Measurements from ENCODE around the gene ACAP3. TPM values are rescaled to one million over a fixed set of nuclear protein-coding genes. Genes with fewer than 3 reads are reported as not detected.

ACAP3 gene
- total RNA-seq, 6 experiments from 2014 or later = 39.4 to 50.8 (median 42.6) TPM

DNA sequence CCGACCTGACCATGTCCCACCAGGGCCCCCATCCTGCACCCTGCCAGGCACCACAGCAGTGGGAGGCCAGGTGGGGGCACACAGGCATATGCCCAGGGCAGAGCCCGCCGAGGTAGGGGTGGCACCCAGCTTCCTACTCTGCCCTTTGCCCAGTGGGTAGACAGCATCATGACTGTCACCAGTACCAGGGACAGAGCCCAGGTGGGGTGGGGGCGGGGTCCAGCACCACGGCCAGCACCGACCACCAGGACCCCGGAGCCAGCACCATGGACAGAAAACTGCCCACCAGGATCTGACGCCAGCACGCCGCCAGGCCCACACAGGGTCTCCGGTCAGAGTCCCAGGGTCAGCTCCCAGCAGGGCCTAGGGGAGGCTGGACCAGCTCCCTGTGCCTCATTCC, 27.1 kb upstream of the ACAP3 start:
- peaks cover 21% of the 10 kb centered on the region for H3K27me3 Mint-ChIP-seq (ENCODE audit: insufficient read depth)
- H3K27ac Mint-ChIP-seq = no peak overlapping the region
- DNase-seq = no peak
- TF ChIP-seq, protein P1, sequence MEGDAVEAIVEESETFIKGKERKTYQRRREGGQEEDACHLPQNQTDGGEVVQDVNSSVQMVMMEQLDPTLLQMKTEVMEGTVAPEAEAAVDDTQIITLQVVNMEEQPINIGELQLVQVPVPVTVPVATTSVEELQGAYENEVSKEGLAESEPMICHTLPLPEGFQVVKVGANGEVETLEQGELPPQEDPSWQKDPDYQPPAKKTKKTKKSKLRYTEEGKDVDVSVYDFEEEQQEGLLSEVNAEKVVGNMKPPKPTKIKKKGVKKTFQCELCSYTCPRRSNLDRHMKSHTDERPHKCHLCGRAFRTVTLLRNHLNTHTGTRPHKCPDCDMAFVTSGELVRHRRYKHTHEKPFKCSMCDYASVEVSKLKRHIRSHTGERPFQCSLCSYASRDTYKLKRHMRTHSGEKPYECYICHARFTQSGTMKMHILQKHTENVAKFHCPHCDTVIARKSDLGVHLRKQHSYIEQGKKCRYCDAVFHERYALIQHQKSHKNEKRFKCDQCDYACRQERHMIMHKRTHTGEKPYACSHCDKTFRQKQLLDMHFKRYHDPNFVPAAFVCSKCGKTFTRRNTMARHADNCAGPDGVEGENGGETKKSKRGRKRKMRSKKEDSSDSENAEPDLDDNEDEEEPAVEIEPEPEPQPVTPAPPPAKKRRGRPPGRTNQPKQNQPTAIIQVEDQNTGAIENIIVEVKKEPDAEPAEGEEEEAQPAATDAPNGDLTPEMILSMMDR (IDR thresholded peaks at IDR 0.05) = no peak
- no peak overlapping the region for H3K4me3 Mint-ChIP-seq
- peaks cover 2% of the 10 kb centered on the region for H3K9me3 Mint-ChIP-seq
- H3K36me3 Mint-ChIP-seq (ENCODE audit: low read depth) = peaks cover 2% of the 10 kb centered on the region
- no peaks in the 10 kb centered on the region for H3K4me1 Mint-ChIP-seq (ENCODE audit: low read depth)

DNA sequence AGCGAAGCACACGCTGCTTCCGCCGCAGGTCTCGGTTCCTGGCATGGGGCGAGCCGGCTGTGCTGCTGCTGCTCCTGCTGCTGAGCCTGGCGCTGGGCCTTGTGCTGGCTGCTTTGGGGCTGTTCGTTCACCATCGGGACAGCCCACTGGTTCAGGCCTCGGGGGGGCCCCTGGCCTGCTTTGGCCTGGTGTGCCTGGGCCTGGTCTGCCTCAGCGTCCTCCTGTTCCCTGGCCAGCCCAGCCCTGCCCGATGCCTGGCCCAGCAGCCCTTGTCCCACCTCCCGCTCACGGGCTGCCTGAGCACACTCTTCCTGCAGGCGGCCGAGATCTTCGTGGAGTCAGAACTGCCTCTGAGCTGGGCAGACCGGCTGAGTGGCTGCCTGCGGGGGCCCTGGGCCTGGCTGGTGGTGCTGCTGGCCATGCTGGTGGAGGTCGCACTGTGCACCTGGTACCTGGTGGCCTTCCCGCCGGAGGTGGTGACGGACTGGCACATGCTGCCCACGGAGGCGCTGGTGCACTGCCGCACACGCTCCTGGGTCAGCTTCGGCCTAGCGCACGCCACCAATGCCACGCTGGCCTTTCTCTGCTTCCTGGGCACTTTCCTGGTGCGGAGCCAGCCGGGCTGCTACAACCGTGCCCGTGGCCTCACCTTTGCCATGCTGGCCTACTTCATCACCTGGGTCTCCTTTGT, 26.0 kb upstream of the ACAP3 start:
- no peak overlapping the region for H3K4me3 Mint-ChIP-seq
- DNase-seq = no peak
- peaks cover 6% of the 10 kb centered on the region for H3K9me3 Mint-ChIP-seq
- H3K4me1 Mint-ChIP-seq (ENCODE audit: low read depth) = no peaks in the 10 kb centered on the region
- TF ChIP-seq, protein P1 (IDR thresholded peaks at IDR 0.05) = no peak
- peaks cover 4% of the 10 kb centered on the region for H3K36me3 Mint-ChIP-seq (ENCODE audit: low read depth)
- peaks cover 26% of the 10 kb centered on the region for H3K27me3 Mint-ChIP-seq (ENCODE audit: insufficient read depth)
- no peak overlapping the region for H3K27ac Mint-ChIP-seq

DNA sequence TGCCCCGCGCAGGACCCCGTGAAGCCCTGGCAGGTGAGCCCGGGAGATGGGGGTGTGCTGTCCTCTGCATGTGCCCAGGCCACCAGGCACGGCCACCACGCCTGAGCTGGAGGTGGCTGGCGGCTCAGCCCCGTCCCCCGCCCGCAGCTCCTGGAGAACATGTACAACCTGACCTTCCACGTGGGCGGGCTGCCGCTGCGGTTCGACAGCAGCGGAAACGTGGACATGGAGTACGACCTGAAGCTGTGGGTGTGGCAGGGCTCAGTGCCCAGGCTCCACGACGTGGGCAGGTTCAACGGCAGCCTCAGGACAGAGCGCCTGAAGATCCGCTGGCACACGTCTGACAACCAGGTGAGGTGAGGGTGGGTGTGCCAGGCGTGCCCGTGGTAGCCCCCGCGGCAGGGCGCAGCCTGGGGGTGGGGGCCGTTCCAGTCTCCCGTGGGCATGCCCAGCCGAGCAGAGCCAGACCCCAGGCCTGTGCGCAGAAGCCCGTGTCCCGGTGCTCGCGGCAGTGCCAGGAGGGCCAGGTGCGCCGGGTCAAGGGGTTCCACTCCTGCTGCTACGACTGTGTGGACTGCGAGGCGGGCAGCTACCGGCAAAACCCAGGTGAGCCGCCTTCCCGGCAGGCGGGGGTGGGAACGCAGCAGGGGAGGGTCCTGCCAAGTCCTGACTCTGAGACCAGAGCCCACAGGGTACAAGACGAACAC, 25.2 kb upstream of the ACAP3 start:
- TF ChIP-seq, protein P1 (IDR thresholded peaks at IDR 0.05) = no peak
- H3K9me3 Mint-ChIP-seq = peaks cover 6% of the 10 kb centered on the region
- H3K4me1 Mint-ChIP-seq (ENCODE audit: low read depth) = no peaks in the 10 kb centered on the region
- peaks cover 4% of the 10 kb centered on the region for H3K36me3 Mint-ChIP-seq (ENCODE audit: low read depth)
- H3K27ac Mint-ChIP-seq = no peak overlapping the region
- no peak overlapping the region for H3K4me3 Mint-ChIP-seq
- H3K27me3 Mint-ChIP-seq (ENCODE audit: insufficient read depth) = peaks cover 26% of the 10 kb centered on the region
- no peak for DNase-seq

DNA sequence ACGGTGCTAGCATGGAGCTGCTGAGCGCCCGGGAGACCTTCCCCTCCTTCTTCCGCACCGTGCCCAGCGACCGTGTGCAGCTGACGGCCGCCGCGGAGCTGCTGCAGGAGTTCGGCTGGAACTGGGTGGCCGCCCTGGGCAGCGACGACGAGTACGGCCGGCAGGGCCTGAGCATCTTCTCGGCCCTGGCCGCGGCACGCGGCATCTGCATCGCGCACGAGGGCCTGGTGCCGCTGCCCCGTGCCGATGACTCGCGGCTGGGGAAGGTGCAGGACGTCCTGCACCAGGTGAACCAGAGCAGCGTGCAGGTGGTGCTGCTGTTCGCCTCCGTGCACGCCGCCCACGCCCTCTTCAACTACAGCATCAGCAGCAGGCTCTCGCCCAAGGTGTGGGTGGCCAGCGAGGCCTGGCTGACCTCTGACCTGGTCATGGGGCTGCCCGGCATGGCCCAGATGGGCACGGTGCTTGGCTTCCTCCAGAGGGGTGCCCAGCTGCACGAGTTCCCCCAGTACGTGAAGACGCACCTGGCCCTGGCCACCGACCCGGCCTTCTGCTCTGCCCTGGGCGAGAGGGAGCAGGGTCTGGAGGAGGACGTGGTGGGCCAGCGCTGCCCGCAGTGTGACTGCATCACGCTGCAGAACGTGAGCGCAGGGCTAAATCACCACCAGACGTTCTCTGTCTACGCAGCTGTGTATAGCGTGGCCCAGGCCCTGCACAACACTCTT, 24.5 kb upstream of the ACAP3 start:
- Mint-ChIP-seq H3K36me3 (ENCODE audit: low read depth) (peaks cover 4% of the 10 kb centered on the region), H3K9me3 (peaks cover 6% of the 10 kb centered on the region)

More for the DNA sequence above, 24.5 kb upstream of the ACAP3 start:
- no peak overlapping the region for H3K27ac Mint-ChIP-seq
- TF ChIP-seq, protein P1 (IDR thresholded peaks at IDR 0.05) = no peak
- peaks cover 31% of the 10 kb centered on the region for H3K27me3 Mint-ChIP-seq (ENCODE audit: insufficient read depth)
- H3K4me1 Mint-ChIP-seq (ENCODE audit: low read depth) = no peaks in the 10 kb centered on the region
- H3K4me3 Mint-ChIP-seq = no peak overlapping the region
- no peak for DNase-seq
